Measurements from ENCODE around the gene LYPD1. TPM values are rescaled to one million over a fixed set of nuclear protein-coding genes. Genes with fewer than 3 reads are reported as not detected.

LYPD1 gene
- polyA plus RNA-seq, 2 of the 4 experiments (the other 2 are of a cell fraction): 3.6 to 12.0 TPM

- ATAC-seq (no peak), DNase-seq (ENCODE audit: low read depth in 1 of 2, low spot score in 1 of 2) (no peak), FAIRE-seq (no peak)
- CTCF ChIA-PET: no interaction called here
- POLR2A ChIA-PET: no interaction called here
- TF ChIP-seq ZNF302 (CRISPR knock-in tag; IDR thresholded peaks at IDR 0.05): no peak
- WGBS (ENCODE audit: missing lambda C conversion rate): 95% methylated on average over 4 of the region's 4 CpGs
- no peak overlapping the region for H3K27ac ChIP-seq
- no peaks in the 10 kb centered on the region for H3K9me3 ChIP-seq
- H3K4me2 ChIP-seq: no peak overlapping the region
- no peaks in the 10 kb centered on the region for H3K4me1 ChIP-seq
- no peak overlapping the region for H3K4me3 ChIP-seq
Measured at GRCh38 chr2:132607426-132608090, 62.4 kb downstream of the LYPD1 start.

DNA sequence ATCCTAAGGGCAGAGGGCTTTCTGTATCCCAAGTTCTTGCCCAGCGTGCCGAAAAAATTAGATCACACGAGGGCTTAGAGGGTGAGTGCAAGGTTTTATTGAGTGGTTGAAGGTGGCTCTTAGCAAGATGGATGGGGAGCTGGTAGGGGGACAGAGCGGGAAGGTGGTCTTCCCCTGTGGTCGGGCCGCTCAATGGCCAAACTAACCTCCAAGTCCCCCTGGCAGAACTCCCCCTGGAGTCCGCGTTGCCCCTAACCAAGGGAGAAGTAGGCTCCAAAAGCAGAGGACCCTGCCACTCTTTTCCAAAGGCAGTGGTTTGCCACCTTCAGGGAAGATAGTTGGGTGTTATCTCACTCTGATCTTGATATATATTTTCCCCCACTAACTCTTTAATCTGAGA, 63.4 kb downstream of the LYPD1 start:
- no peak overlapping the region for H3K27ac ChIP-seq
- CTCF ChIA-PET: no interaction called here
- ATAC-seq (no peak), FAIRE-seq (no peak), DNase-seq (ENCODE audit: low read depth in 1 of 2, low spot score in 1 of 2) (no peak)
- TF ChIP-seq NR3C1 (IDR thresholded peaks at IDR 0.05) (no peak), HEYL (CRISPR knock-in tag; IDR thresholded peaks at IDR 0.05) (no peak), NPAS2 (CRISPR knock-in tag; IDR thresholded peaks at IDR 0.05; ENCODE audit: borderline replicate concordance) (no peak), ZFP36 (IDR thresholded peaks at IDR 0.05; ENCODE audit: borderline replicate concordance, partially characterized antibody) (no peak), KDM5A (IDR thresholded peaks at IDR 0.05) (no peak), USF2 (IDR thresholded peaks at IDR 0.05) (no peak), EHMT2 (IDR thresholded peaks at IDR 0.05; ENCODE audit: low read depth) (no peak), PHF8 (IDR thresholded peaks at IDR 0.05; ENCODE audit: borderline replicate concordance, low read depth) (no peak), FOXS1 (CRISPR knock-in tag; IDR thresholded peaks at IDR 0.05) (no peak), RAD21 (conservative IDR thresholded peaks at IDR 0.05 in 1 of 2, IDR thresholded peaks at IDR 0.05 in 1 of 2) (no peak)
- TF ChIP-seq, protein P1, sequence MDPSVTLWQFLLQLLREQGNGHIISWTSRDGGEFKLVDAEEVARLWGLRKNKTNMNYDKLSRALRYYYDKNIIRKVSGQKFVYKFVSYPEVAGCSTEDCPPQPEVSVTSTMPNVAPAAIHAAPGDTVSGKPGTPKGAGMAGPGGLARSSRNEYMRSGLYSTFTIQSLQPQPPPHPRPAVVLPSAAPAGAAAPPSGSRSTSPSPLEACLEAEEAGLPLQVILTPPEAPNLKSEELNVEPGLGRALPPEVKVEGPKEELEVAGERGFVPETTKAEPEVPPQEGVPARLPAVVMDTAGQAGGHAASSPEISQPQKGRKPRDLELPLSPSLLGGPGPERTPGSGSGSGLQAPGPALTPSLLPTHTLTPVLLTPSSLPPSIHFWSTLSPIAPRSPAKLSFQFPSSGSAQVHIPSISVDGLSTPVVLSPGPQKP (IDR thresholded peaks at IDR 0.05; ENCODE audit: low read depth, low read length): no peak
- H3K4me2 ChIP-seq: no peak overlapping the region
- H3K4me1 ChIP-seq: no peaks in the 10 kb centered on the region
- POLR2A ChIA-PET: no interaction called here
- no peaks in the 10 kb centered on the region for H3K9me3 ChIP-seq
- WGBS (ENCODE audit: missing lambda C conversion rate): 93% methylated on average over 8 of the region's 8 CpGs
- no peak overlapping the region for H3K4me3 ChIP-seq

DNA sequence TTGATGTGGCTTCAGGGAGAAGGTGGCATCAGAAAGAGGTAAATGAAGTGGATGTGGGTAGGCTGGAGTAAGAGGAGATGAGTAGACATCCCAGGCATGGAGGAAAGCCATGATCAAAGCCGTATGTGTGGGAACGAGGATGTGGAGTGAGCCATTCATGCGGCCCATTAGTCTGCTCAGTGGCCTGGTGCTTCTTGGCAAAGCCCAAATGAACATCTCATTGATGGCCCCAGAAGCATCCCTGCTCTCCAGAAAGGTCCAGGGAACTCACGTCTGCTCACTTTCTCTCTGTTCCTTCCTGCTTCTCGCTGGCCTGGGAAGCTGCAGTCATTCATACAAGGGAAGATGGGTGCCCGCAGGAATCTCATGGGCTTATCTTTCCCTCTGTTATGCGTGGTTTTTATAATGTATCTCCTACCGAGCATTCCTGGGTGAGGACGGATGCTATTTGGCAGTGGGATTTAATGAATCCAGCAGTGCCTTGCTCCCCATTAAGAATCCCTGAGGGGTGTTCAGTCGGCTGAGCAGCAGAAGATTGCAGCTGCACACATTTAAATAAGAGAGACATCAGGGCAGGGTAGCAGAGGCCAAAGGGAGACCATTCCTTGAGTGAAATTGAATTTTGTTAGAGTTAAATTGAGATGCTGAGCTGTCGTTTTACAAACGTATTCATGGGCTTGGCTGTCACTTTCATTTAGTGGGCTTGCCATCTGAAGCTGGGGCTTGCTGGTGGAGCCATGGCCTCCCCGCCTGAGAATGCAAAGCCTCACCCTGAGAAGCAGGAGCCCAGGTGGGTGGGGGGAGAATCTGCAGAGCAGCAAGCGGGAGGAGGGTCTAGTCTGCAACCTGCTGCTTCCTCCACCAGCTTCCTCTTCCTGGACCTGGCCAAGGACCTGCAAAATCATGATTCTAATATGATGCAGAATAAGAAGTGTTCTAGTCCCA, 64.5 kb downstream of the LYPD1 start:
- no peak overlapping the region for H3K27ac ChIP-seq
- DNase-seq (ENCODE audit: low read depth in 1 of 2, low spot score in 1 of 2) (no peak), ATAC-seq (no peak), FAIRE-seq (no peak)
- H3K9me3 ChIP-seq: no peaks in the 10 kb centered on the region
- H3K4me1 ChIP-seq: no peaks in the 10 kb centered on the region
- no peak overlapping the region for H3K4me3 ChIP-seq
- CTCF ChIA-PET: no interaction called here
- TF ChIP-seq USF2 (IDR thresholded peaks at IDR 0.05) (no peak), JUNB (IDR thresholded peaks at IDR 0.05) (no peak), MYC (IDR thresholded peaks at IDR 0.05; ENCODE audit: borderline replicate concordance, low read length) (no peak), RAD21 (conservative IDR thresholded peaks at IDR 0.05 in 1 of 2, IDR thresholded peaks at IDR 0.05 in 1 of 2) (no peak), POLR2AphosphoS2 (conservative IDR thresholded peaks at IDR 0.05; ENCODE audit: low read length) (no peak), HOXA7 (CRISPR knock-in tag; IDR thresholded peaks at IDR 0.05) (no peak), HDAC2 (IDR thresholded peaks at IDR 0.05) (no peak), KDM5A (IDR thresholded peaks at IDR 0.05) (no peak), FOXS1 (CRISPR knock-in tag; IDR thresholded peaks at IDR 0.05) (no peak), HOXB13 (CRISPR knock-in tag; IDR thresholded peaks at IDR 0.05; ENCODE audit: low read depth) (no peak)
- TF ChIP-seq, protein P2, sequence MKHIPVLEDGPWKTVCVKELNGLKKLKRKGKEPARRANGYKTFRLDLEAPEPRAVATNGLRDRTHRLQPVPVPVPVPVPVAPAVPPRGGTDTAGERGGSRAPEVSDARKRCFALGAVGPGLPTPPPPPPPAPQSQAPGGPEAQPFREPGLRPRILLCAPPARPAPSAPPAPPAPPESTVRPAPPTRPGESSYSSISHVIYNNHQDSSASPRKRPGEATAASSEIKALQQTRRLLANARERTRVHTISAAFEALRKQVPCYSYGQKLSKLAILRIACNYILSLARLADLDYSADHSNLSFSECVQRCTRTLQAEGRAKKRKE (CRISPR knock-in tag; IDR thresholded peaks at IDR 0.05; ENCODE audit: low read depth): no peak
- TF ChIP-seq, protein P3, sequence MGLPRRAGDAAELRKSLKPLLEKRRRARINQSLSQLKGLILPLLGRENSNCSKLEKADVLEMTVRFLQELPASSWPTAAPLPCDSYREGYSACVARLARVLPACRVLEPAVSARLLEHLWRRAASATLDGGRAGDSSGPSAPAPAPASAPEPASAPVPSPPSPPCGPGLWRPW (IDR thresholded peaks at IDR 0.05): no peak
- POLR2A ChIA-PET: no interaction called here
- WGBS (ENCODE audit: missing lambda C conversion rate): 91% methylated on average over 14 of the region's 14 CpGs
- no peak overlapping the region for H3K4me2 ChIP-seq

Data from A549 (cell line).